Activated gamma-delta T cell (primary cell): Measurements from ENCODE around the gene NLGN2.
"Not testable (repeated sequence)": the region's sequence is repeated elsewhere in the genome, so short reads cannot be mapped to it uniquely, and the experiment has no call there.

Source experiments
- DNase-seq: peaks from one replicate; lab custom pipeline; 2025; lab: John Stamatoyannopoulos, UW
- total RNA-seq, 2 donors: gene quantifications; one replicate each; lab custom pipeline; 2026; lab: John Stamatoyannopoulos, UW

The NLGN2 gene
- 3.9 to 4.4 reads per million in 2 donors for total RNA-seq

DNA sequence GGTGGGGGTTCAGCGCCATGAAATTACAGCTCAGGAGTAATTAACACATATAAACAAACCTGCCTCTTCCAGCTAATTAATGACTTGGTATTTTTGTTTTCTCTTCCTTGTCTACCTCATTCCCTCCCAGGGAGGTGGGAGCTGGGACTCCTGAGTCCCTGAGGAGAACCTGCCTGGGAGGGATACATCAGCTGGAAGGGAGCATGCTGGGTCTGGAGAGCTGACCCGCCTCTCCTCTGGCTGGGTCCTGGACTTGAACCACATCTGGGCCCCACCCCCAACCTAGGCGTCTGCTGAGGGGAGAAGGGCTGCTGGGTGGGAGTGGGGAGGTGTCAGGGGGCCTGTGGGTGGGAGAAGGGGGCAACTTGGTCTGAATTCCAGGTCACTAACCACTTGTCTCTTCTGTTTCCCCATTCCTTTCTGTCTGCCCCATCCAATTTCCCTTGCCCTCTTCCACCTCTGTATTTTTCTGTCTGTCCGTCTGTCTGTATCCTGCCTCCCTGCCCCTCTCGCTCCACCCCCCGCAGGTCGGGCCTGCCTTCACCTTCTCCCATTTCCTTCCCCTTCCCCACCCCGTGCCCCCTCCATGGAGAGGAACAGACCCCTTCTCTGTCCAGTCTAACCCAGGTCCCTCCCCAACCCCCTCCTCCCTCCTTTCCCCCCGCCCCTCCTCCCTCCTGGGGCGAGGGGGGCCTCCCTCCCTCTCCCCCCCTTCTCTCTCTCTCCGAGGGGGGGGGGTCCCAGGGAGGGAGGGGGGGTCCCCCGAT is at the start of gene NLGN2:
Gene NLGN2, plus strand, starts transcription at position 361 of the 767 bp plus-strand sequence. CDS start 411 bp downstream, outside the sequence.
- no peak for DNase-seq

DNA sequence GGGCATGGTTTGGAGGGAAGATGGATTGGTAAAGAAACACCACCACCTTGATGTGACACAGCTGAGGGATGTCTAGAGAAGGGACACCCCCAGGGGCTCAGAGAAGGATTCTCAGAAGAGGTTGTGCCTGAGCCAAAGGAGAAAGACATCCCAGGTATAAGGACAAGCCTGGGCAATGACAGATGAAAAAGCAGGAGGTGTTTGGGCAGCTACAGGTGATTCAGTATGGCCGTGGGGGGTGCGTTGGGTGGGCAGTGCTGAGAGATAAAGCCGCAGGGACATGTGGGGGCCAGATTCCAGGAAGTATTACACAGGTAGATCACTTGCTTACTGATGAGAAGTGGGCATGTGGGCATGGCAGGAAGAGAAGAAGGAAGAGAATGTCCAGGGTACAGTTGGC is 45.7 kb upstream of the NLGN2 start:
- no peak for DNase-seq

- DNase-seq = no peak
These were observed 44.3 kb upstream of the NLGN2 start for GRCh38 chr17:7363311-7363710.

GRCh38 chr17:7365963-7366362 is 41.7 kb upstream of the NLGN2 start:
- not testable (repeated sequence) for DNase-seq

- DNase-seq = no peak
These were observed 40.6 kb upstream of the NLGN2 start for GRCh38 chr17:7367083-7367482.

DNA sequence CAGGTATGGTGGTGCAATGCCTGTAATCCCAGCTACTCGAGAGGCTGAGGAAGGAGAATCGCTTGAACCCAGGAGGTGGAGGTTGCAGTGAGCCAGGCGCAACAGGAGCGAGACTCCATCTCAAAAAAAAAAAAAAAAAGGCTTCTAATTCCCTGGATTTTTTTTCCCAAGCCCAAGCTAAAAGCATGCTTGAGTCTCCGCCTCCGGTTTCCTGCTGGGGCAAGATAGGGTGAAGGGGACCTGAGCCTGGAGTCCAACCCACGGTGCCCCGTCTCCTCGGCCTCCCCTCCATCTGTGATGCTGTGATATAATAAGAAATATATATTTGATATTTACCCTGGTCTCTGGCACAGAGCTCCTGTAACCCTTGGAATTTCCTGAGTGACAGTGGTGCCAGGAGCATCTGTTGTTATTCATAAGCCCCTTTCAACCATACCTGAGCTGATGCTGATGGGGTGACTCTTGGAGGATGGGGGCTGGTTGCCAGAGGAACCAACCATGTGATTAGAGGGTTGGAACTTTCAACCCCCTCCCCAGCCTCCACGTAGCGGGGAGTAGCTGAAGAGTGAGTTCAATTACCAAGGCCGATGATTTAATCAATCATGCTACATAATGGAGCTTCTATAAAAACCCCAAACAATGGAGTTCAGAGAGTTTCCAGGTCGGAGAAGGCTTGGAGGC is 39.6 kb upstream of the NLGN2 start:
- DNase-seq = no peak

DNA sequence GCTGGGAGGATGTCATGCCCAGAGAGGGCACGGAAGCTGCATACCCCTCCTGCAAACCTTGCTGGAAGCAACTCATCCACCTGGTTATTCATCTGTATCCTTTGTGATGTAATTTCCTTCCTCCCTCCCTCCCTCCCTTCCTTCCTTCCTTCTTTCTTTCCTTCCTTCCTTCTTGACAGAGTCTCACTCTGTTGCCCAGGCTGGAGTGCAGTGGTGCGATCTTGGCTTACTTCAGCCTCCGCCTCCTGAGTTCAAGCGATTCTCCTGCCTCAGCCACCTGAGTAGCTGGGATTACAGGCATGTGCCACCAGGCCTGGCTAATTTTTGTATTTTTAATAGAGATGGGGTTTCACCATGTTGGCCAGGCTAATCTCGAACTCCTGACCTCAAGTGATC is 39.0 kb upstream of the NLGN2 start:
- DNase-seq = not testable (repeated sequence)

DNA sequence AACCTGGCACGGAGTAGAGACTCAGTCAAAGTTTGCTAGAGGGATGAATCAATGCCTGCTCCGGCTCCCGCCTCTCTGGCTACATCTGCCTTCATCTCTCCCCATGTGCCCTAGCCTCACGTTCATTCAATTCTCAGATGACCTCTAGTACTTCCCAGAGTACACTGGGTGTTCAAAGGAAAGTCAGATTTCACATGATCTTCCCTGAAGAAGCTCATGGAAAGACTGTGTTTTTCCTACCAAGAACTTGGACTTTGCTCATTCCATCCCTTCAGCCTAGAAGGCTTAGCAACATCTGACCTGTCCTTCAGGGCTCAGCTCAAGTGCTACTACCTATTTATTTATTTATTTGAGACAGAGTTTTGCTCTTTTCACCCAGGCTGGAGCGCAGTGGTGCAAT is 37.8 kb upstream of the NLGN2 start:
- no peak for DNase-seq

- DNase-seq = no peak
These were observed 36.8 kb upstream of the NLGN2 start for GRCh38 chr17:7370853-7371252.

DNA sequence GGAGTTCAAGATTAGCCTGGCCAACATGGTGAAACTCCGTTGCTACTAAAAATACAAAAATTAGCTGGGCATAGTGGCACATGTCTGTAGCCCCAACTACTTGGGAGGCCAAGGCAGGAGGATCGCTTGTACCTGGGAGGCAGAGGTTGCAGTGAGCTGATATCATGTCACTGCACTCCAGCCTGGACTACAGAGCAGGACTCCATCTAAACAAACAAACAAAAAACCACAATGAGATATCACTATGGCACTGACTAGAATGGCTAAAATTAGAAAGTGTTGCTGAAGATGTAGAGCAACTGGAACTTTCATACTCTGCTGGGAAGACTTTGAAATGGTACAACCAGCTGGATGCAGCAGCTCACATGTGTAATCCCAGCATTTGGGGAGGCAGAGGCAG is 33.3 kb upstream of the NLGN2 start:
- DNase-seq = no peak

- DNase-seq = no peak
These were observed 28.5 kb upstream of the NLGN2 start for GRCh38 chr17:7379134-7379533.

- DNase-seq = no peak
These were observed 27.3 kb upstream of the NLGN2 start for GRCh38 chr17:7380321-7380720.

DNA sequence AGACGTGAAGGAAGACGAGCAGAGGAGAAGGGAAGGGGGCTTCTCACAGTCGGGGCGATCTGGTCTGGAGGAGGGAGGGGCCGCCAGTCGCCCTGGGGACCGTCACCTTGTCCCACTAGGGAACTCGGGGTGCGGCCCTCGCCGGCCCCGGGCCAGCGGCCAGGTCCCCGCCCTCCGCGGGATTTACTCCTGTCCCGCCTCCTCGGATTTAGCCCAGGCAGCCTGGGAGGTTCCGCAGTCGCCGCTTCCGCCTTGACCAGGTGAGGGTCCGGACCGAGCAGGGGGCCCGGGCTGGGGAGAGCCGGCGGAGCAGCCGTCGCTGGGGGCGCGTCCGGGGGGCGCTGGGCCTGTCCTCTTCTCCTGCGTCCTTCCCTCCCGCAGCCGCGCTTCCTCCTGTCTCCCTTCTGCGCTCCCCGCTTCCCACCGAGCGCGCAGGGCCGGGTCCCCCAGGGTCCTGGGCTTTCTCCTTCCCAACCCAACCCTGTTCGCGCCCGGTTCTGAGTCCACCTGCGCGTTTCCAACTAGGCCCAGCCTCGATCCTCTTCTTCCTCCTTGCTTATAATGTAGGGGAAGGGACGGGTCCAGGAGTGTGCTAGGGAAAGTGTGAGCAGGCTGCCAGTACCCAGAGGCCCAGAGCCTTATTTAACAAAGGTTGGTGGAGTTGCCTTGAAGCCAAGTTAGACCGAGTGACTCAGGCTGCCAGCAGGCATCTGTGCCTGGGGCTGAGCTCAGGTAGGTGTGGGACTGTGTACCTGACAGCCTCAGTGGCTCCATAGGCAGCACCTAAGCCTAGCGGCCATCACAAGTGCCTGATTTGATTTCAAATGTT is 26.6 kb upstream of the NLGN2 start, which contains the start of gene TNK1:
Gene TNK1, plus strand, starts transcription at position 235 of the 829 bp plus-strand sequence. CDS start 1,838 bp downstream, outside the sequence.
- no peak for DNase-seq

GRCh38 chr17:7382901-7383300 is 24.7 kb upstream of the NLGN2 start:
- DNase-seq = no peak

GRCh38 chr17:7383371-7383741 is 24.3 kb upstream of the NLGN2 start:
- no peak for DNase-seq

DNA sequence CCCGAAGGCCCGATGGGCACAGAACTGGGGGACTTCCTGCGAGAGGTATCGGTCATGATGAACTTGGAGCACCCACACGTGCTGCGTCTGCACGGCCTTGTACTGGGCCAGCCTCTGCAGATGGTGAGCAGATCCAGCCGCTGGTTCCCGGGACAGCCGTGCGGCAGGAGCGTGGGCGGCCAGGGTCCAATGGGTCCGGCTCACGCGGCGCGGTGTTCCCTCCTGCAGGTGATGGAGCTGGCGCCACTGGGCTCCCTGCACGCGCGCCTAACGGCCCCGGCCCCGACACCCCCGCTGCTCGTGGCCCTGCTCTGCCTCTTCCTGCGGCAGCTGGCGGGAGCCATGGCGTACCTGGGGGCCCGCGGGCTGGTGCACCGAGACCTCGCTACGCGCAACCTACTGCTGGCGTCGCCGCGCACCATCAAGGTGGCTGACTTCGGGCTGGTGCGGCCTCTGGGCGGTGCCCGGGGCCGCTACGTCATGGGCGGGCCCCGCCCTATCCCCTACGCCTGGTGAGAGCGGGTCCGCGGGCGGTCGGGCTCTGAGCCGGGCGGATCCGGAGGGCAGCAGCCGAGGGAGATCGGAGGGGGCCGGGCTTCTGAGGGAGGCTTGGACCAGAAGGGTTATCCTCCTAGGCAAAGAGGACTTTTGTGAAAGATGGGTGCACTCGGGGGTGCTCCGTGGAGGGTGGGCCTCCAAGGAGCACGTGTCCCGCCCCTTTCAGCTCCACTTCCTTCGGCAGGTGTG is 23.7 kb upstream of the NLGN2 start:
- DNase-seq = peak; percentile 67

GRCh38 chr17:7384489-7385081 is 23.1 kb upstream of the NLGN2 start:
- DNase-seq = no peak

DNA sequence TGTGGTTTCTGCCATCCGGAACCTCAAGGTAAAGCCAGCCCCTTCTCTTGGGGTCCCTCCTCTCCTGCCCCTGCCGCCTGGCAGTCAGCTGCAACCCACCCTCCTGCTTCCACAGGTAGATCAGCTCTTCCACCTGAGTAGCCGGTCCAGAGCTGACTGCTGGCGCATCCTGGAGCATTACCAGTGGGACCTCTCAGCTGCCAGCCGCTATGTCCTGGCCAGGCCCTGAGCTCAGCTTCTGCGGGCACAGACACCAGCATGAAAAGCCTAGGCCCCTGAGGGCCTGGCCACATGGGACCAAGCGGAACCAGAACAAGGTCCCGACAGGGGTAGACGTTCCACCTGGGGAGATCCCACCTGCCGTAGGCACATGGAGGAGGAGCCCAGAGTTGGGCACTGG is 18.8 kb upstream of the NLGN2 start:
- no peak for DNase-seq

- no peak for DNase-seq
These were observed 17.4 kb upstream of the NLGN2 start for GRCh38 chr17:7389924-7390910.

- DNase-seq = no peak
These were observed 16.3 kb upstream of the NLGN2 start for GRCh38 chr17:7391307-7391706.
